ENCODE data around the gene LRRC26.

Gene LRRC26

GRCh38 chr9:137181680-137182079 is 11.8 kb upstream of the LRRC26 start:
- FAIRE-seq = no peak

- FAIRE-seq = no peak
Measured at GRCh38 chr9:137180491-137180890, 10.6 kb upstream of the LRRC26 start.

GRCh38 chr9:137179761-137180160 is 9.9 kb upstream of the LRRC26 start:
- FAIRE-seq = no peak

DNA sequence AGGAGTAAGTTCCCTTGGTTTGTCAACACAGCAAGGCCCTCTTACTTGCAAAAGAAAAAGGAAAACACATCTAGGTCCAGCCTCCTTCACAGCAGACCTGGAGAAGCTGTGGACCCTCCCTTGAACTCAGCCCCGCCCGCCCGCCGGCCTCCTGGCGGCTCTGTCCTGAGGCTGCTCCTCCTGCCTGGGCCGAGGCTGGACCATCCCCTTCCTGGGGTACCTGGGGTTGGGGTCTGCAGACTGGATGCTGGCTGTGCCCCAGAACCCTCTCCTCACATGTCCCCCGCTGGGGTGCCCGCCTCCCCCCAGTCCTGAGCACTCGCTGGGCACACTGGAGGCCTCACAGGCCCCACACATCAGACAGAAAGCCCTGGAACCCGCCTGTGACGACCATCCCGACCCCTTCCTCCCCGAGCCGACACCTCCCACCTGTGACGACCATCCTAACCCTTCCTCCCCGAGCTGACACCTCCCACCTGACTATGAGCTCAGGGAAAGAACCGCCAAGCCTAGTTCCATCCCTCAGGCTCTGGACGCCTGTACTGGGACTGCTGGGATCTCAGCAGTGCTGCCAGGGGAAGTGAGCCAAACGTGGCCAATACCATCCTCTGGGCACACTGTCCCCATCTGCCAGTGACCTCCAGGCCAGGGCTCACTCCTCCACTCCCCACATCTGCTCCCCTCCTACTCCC is 9.2 kb upstream of the LRRC26 start:
- FAIRE-seq = no peak

DNA sequence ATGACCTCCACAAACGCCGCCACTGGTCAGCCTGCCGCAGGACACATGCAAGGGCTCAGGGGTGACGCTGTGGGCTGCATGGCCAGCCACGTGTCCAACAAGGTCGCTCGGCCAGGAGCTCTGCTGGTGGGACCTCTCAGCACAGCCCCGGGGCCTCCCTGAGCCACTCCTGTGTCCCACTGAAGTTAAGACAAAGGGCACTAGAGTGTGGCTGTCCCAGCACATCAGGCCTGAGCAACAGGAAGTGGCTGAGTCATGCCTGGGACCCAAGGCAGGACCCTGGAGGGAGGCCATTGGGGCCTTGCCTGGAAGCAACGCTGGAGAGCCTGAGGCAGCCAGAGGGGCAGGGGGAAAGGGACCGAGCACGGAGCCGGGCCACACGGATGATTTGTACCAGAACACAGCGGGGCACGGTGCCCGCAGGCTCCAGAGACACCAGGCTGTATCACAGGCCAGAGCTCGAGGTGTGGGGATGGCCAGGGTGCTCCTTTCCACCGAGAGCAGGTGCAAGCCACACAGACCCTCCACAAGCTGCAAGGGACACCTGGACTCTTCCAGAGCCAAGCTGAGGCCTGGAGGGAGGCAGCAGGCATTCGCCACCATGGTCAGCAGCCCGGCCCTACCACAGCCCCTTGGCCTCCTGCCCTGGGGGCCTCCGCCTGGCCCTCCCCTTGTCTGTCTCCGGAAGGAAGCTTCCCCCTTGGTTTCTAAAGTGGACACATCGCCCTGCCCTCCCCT is 8.5 kb upstream of the LRRC26 start:
- FAIRE-seq = no peak

GRCh38 chr9:137176302-137177182 is 6.7 kb upstream of the LRRC26 start:
- FAIRE-seq = no peak

DNA sequence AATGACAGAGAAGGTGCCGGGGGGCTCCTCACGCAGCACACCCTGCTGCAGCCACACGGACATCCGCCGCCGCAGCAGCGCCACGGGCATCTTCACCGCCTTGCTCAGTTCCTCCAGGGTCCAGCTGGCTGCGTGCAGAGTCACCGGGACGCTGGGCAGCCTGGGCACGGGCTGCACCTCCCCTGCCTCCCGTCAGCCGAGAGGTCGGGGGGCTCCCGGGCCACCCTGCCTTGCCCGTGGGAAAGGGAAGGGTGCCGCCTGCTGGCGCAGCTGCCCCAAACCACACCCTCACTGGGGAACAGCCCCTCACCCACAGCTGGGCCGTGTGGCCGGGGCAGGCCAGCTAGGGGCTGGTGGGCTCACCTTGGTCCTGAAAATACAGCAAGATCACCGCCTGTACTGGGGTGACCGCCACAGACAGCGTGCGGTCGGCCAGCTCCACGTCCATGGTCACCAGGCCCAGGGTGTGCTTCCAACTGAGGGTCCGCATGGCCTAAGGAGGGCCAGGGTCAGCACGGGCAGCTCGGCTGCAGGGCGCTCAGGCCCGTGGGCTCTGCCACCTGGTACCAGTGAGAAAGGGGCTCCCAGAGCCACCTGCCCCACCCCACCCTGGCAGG is 5.6 kb upstream of the LRRC26 start:
- no peak for FAIRE-seq

- FAIRE-seq = no peak
Measured at GRCh38 chr9:137174722-137175293, 5.0 kb upstream of the LRRC26 start.

GRCh38 chr9:137173796-137174664 is 4.2 kb upstream of the LRRC26 start:
- FAIRE-seq = no peak

- FAIRE-seq = no peak
Measured at GRCh38 chr9:137172901-137173795, 3.3 kb upstream of the LRRC26 start.

- FAIRE-seq = no peak
Measured at GRCh38 chr9:137171149-137171900, 1.5 kb upstream of the LRRC26 start.

GRCh38 chr9:137170486-137171148 is 766 bp upstream of the LRRC26 start:
- FAIRE-seq = no peak

GRCh38 chr9:137168904-137169856 is 671 bp downstream of the LRRC26 start:
- no peak for FAIRE-seq

DNA sequence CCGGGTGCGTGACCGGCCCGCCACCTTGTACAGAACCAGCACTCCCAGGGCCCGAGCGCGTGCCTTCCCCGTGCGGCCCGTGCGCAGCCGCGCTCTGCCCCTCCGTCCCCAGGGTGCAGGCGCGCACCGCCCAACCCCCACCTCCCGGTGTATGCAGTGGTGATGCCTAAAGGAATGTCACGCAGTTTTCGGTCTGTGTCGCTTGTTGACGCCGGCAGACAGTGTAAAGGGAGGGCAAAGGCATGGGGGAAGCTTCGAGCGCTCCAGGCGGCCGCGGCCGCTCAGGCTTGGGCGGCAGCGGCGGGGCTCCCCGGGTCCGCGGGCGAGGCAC is 1.3 kb downstream of the LRRC26 start:
- no peak for FAIRE-seq

GRCh38 chr9:137167747-137168572 is 1.9 kb downstream of the LRRC26 start:
- no peak for FAIRE-seq

DNA sequence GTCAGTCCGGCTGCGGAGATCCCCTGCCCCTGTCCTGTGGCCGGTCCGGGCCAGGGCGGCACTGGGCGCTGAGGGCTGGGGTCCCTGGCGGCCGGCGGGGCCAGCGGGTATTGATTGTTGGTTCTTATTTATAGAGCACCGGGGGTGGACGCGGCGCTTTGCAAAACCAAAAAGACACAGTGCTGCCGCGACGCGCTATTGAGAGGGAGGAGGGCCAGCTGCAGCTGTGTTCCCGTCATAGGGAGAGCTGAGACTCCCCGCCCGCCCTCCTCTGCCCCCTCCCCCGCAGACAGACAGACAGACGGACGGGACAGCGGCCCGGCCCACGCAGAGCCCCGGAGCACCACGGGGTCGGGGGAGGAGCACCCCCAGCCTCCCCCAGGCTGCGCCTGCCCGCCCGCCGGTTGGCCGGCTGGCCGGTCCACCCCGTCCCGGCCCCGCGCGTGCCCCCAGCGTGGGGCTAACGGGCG is 2.5 kb downstream of the LRRC26 start:
- no peak for FAIRE-seq

All from colon (tissue), 2 donors.